Stomach (tissue), 9 donors: Measurements from ENCODE around the gene OPCML. TPM values are rescaled to one million over a fixed set of nuclear protein-coding genes. Genes with fewer than 3 reads are reported as not detected.

Experiments used
- DNase-seq, 2 donors: peaks; one replicate each; pipeline versions ENCODE4 v3.0.0 to v3.0.0-alpha.2; 2013 to 2019
- H3K27ac ChIP-seq, 5 donors: fragments of 200-600 bp in 4 of 5; sonication (generic) in 4 of 5; one replicate each; pipeline ENCODE4 v1.5.1; 2013 to 2019; ENCODE audit warnings: mild to moderate bottlenecking in 1 of 5, moderate library complexity in 1 of 5
- H3K27me3 ChIP-seq, 3 donors: fragments of 200-600 bp; sonication (generic); one replicate each; pipeline ENCODE4 v1.5.1; 2017 to 2019; ENCODE audit warnings: mixed run types in 1 of 3
- H3K36me3 ChIP-seq, 4 donors: fragments of 200-600 bp; sonication (generic); 1 replicate in 3 of 4; 2 replicates in 1 of 4; pipeline ENCODE4 v1.5.1; 2016 to 2019
- H3K4me1 ChIP-seq, 4 donors: fragments of 200-600 bp; sonication (generic); one replicate each; pipeline ENCODE4 v1.5.1; 2016 to 2019
- H3K4me3 ChIP-seq, 4 donors: fragments of 200-600 bp; sonication (generic) in 3 of 4; one replicate each; pipeline ENCODE4 v1.5.1; 2016 to 2019; ENCODE audit warnings: mild to moderate bottlenecking in 1 of 4
- H3K9me3 ChIP-seq, 4 donors: fragments of 200-600 bp; sonication (generic); one replicate each; pipeline ENCODE4 v1.5.1; 2016 to 2019
- EP300 ChIP-seq: sonication (generic); formaldehyde crosslinking; IDR thresholded peaks from one replicate; pipeline ENCODE4 v1.6.1; 2017; ENCODE audit warnings: antibody characterized with exemption
- POLR2A ChIP-seq, 4 donors: fragments of 450-650 bp; IDR thresholded peaks; one replicate each; pipeline ENCODE4 v1.6.1; 2016; ENCODE audit warnings: antibody characterized with exemption in 4 of 4, control low read depth in 2 of 4, mild to moderate bottlenecking in 1 of 4, moderate library complexity in 1 of 4
- POLR2AphosphoS5 ChIP-seq, 3 donors: sonication (generic); formaldehyde crosslinking; IDR thresholded peaks; one replicate each; pipeline ENCODE4 v1.6.1; 2016; ENCODE audit warnings: antibody characterized with exemption in 3 of 3
- WGBS, 5 donors: extraction: QIAGEN DNeasy Blood & Tissue Kit in 3 of 5; methylation state at CpG; one replicate each; pipeline versions ENCODE4 v1.1.5 to v1.1.7; 2013 to 2018; 5-methylcytosine and 5-hydroxymethylcytosine counted together
- intact Hi-C: fragments of 100-400 bp; cut with DNase I; formaldehyde crosslinking; loops from one replicate; pipeline ENCODE4 v1.15.1; 2023; ENCODE audit warnings: low total_unique reads
- polyA plus RNA-seq, 3 donors: library from polyadenylated mRNA; stranded (reverse); fragments of 200-250 nt; gene quantifications; one replicate each; pipeline ENCODE4 v1.2.3, GENCODE V29; 2013
- total RNA-seq, 5 donors: library from RNA; depleted of rRNA; stranded (reverse); fragments of >200 nt; gene quantifications; one replicate each; pipeline versions ENCODE4 v1.1.0 to v1.2.3, GENCODE V29; 2014 to 2016
- TF ChIP-seq, protein P1 (sequence below), 7 experiments: fragments of 450-650 bp in 4 of 7; fragments of 200-600 bp in 3 of 7; sonication (generic) in 3 of 7; IDR thresholded peaks; one replicate each; pipeline ENCODE4 v1.5.1; 2016 to 2019; ENCODE audit warnings: antibody characterized with exemption in 7 of 7, control low read depth in 2 of 7, mild to moderate bottlenecking in 1 of 7
- donor health status: healthy with polysubstance abuse.
- donor health status: Bipolar disorder and iron deficiency.
- donor health status: healthy.

The OPCML gene
- total and polyA plus RNA-seq, 8 donors, result 0.03 to 0.92 (median 0.55) TPM; not detected in 3

- no peak for DNase-seq
- no peak for TF ChIP-seq POLR2A (IDR thresholded peaks at IDR 0.05)
- Histone ChIP-seq H3K4me1 (peaks cover 0 to 12% (median 9%) of the 10 kb centered on the region in 4 donors), H3K9me3 (no peaks in the 10 kb centered on the region), H3K4me3 (no peak overlapping the region), H3K36me3 (no peaks in the 10 kb centered on the region), H3K27me3 (peaks cover 0 to 16% (median 0%) of the 10 kb centered on the region in 3 donors), H3K27ac (no peak overlapping the region)
- 73 to 82% (median 76%) methylated on average over 7 to 9 of the region's 9 CpGs for WGBS, 5 donors
- intact Hi-C loops, result no loop called here
Measured at GRCh38 chr11:133500435-133500834, 31.9 kb downstream of the OPCML start.

- Histone ChIP-seq H3K4me3 (no peak overlapping the region), H3K27ac (no peak overlapping the region), H3K9me3 (no peaks in the 10 kb centered on the region), H3K27me3 (peaks cover 0 to 16% (median 0%) of the 10 kb centered on the region in 3 donors), H3K4me1 (peaks cover 0 to 12% (median 9%) of the 10 kb centered on the region in 4 donors), H3K36me3 (no peaks in the 10 kb centered on the region)
- WGBS, 5 donors, result 88 to 95% (median 89%) methylated on average over 7 of the region's 7 CpGs
- TF ChIP-seq POLR2AphosphoS5 (IDR thresholded peaks at IDR 0.05) (no peak), POLR2A (IDR thresholded peaks at IDR 0.05) (no peak), EP300 (no peak)
- TF ChIP-seq, protein P1, sequence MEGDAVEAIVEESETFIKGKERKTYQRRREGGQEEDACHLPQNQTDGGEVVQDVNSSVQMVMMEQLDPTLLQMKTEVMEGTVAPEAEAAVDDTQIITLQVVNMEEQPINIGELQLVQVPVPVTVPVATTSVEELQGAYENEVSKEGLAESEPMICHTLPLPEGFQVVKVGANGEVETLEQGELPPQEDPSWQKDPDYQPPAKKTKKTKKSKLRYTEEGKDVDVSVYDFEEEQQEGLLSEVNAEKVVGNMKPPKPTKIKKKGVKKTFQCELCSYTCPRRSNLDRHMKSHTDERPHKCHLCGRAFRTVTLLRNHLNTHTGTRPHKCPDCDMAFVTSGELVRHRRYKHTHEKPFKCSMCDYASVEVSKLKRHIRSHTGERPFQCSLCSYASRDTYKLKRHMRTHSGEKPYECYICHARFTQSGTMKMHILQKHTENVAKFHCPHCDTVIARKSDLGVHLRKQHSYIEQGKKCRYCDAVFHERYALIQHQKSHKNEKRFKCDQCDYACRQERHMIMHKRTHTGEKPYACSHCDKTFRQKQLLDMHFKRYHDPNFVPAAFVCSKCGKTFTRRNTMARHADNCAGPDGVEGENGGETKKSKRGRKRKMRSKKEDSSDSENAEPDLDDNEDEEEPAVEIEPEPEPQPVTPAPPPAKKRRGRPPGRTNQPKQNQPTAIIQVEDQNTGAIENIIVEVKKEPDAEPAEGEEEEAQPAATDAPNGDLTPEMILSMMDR (IDR thresholded peaks at IDR 0.05), result no peak
- intact Hi-C loops, result no loop called here
- no peak for DNase-seq
Measured at GRCh38 chr11:133498969-133499368, 33.3 kb downstream of the OPCML start.

GRCh38 chr11:133497477-133498140 lies 34.7 kb downstream of the OPCML start:
- Histone ChIP-seq H3K9me3 (no peaks in the 10 kb centered on the region), H3K27ac (no peak overlapping the region), H3K27me3 (peaks cover 0 to 16% (median 0%) of the 10 kb centered on the region in 3 donors), H3K36me3 (no peaks in the 10 kb centered on the region), H3K4me1 (peaks cover 0 to 12% (median 9%) of the 10 kb centered on the region in 4 donors), H3K4me3 (no peak overlapping the region)
- TF ChIP-seq EP300, result no peak
- TF ChIP-seq POLR2AphosphoS5 (IDR thresholded peaks at IDR 0.05), result no peak
- TF ChIP-seq, protein P1 (IDR thresholded peaks at IDR 0.05), result no peak
- TF ChIP-seq POLR2A (IDR thresholded peaks at IDR 0.05), result no peak
- DNase-seq, result no peak
- 79 to 85% (median 82%) methylated on average over 12 of the region's 12 CpGs for WGBS, 5 donors
- intact Hi-C loops, result no loop called here

GRCh38 chr11:133492895-133493294 lies 39.4 kb downstream of the OPCML start:
- intact Hi-C loops, result no loop called here
- TF ChIP-seq POLR2A (IDR thresholded peaks at IDR 0.05), result no peak
- no peak for TF ChIP-seq POLR2AphosphoS5 (IDR thresholded peaks at IDR 0.05)
- TF ChIP-seq, protein P1 (IDR thresholded peaks at IDR 0.05), result no peak
- no peak for TF ChIP-seq EP300
- Histone ChIP-seq H3K4me3 (no peak overlapping the region), H3K36me3 (no peaks in the 10 kb centered on the region), H3K4me1 (no peaks in the 10 kb centered on the region), H3K9me3 (no peaks in the 10 kb centered on the region), H3K27ac (no peak overlapping the region), H3K27me3 (no peaks in the 10 kb centered on the region)
- DNase-seq, result no peak
- 87 to 92% (median 90%) methylated on average over 3 to 5 of the region's 5 CpGs for WGBS, 5 donors
